Fibroblast of skin of scalp (primary cell): ENCODE data around the gene MBP.
A peak's percentile ranks its signal among the peaks of the same experiment; 100 is the strongest.

ENCODE experiments used
- DNase-seq: peaks from one replicate; pipeline ENCODE4 v3.0.0-alpha.2; 2013

MBP gene

DNA sequence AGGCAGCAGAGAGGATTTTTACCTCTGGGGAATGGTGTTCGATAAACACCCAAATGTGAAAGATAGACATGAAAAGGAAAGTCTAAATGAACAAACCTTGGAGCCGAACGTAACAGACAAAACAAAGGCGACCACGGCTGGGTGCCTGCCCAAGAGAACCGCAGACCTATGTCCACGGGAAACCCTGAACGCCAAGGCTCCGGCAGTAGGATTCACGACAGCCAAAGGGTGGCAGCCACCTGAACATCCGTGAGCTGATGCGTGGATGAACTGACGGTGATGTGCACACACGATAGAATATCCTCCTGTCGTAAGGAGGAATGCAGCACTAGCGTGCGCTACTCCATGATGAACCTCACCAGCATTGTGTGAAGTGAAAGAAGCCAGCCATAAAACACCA, 85.6 kb downstream of the MBP start:
- no peak for DNase-seq

GRCh38 chr18:77046409-77046808, 86.2 kb downstream of the MBP start:
- no peak for DNase-seq

- DNase-seq, result no peak
Observed at GRCh38 chr18:77045677-77046076, 86.9 kb downstream of the MBP start.

- no peak for DNase-seq
Observed at GRCh38 chr18:77044866-77045664, 87.5 kb downstream of the MBP start.

- DNase-seq, result peak; percentile 71
Observed at GRCh38 chr18:77043541-77044280, 88.9 kb downstream of the MBP start.

DNA sequence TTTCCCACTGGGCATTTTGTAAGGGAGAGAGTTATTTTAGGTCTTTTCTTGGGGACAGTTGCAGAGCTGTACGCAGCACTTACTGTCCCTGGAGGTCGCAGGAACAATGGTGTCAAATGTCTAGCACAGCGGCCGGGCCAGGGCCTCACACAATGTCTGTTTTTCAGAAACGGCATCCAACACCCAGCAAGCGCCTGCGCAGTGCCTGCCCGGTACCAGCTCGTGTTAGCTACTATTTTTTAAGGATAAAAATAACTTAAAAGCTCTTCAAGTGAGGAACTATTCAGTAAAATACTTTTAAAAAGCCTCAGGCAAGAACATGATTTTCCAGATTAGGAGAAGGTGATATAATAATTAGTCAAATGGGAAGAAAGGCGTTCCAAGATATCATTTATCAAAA, 90.0 kb downstream of the MBP start:
- no peak for DNase-seq

DNA sequence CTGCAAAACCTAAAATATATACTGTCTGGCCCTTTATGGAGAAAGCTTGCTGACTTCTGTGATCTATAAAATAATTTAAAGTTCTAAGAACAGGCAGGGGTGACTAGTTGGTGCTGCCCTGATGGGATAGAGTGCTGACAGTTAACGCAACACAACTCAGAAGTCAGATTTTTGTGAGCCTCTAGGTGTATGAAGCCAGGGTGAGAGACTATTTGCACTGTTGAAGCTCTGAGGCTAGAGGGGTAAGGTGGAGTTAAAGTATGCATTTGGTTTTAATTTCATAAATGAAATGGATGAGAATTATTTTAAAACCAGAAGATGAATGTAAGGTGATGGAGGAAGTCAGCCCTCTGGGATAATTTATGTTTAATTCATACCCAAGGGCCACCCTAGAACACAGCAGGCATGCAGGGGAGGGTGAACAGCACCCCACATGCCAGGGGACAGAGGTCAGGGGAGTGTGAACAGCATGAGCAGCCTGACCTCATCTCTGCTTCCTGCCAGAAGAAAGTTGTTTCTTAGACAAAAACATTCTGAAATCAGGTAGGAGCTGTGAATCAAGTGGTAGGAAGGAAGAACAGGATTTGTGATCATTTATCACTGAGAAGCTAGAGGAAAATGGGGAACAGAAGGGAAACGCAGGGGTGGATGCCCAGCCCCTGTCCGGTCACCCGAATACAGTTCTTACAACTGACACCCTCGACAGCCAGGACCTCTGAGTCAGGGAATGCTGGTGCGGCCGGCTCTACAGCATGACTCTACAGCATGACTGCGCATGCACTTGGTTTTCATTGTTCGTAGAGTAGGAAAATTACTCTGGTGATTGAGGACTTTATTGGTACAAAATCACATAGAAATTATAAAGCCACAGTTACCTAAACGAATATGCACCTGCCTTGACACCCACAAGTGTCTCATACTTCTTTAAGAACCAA, 93.1 kb downstream of the MBP start:
- DNase-seq, result no peak

DNA sequence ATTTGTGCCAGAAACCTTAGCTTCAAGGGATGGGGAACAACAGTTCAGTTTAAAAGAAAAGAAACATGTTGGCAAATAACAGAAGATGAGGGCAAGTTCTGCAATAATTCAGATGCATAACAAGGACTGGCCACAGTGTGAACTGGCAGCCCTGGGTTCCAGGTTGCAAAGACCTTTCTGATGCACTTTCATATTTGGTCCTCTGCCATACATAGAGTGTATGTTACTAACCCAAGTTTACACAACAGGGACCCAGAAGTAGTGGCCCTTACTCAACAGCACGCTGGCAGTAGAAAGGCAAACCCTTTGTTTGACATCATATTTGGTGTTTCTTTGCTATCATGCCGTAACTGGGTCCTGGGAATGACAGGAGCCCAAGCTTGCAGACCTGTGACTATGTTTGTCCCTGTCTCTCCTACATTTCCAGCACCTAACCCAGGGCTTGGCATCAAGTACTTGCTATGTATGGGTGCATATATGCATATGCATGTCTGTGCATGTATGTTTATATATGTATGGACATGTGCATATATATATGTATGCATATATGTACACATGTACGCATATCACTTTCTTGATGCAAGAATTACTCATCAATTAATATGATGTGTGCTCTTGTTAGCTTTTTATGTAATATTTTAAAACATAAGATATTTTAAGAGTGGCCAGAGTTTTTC, 94.3 kb downstream of the MBP start:
- no peak for DNase-seq

- no peak for DNase-seq
Observed at GRCh38 chr18:77037567-77037966, 95.0 kb downstream of the MBP start.

DNA sequence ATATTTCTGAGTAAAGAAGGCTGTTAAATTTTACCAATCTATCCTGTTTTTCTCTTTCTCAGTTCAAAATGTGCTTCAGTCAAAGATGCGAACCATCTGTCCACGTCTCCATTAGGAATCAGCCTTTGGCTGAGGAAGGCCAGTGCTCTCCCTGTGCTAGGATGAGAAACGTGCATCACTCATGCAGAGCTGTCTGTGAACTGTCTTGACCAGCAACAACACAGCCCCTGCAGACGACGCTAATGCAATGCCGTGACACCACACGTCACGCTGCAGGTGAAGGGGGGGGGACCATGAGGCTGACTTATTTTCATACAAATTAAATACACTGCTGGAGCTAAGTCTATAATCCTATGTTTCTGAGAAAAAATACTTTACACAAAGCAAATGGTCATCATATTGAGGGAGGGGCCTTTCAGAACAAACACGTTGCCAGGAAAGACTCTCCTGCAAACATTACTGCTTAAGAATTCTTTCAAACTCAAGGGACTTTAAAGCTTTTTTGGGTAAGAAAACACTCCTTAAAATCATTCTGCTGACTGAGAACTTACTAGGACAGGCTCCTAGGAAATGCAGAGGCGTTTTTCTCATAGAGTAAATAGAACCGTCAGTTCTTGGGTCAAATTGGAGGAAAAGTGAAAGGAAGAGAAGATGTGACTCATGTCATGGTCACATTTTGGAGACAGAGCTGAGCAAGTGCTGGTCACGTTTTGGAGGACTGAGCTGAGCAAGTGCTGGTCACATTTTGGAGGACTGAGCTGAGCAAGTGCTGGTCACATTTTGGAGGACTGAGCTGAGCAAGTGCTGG, 97.0 kb downstream of the MBP start:
- no peak for DNase-seq

GRCh38 chr18:77033575-77033974, 99.0 kb downstream of the MBP start:
- DNase-seq, result no peak

DNA sequence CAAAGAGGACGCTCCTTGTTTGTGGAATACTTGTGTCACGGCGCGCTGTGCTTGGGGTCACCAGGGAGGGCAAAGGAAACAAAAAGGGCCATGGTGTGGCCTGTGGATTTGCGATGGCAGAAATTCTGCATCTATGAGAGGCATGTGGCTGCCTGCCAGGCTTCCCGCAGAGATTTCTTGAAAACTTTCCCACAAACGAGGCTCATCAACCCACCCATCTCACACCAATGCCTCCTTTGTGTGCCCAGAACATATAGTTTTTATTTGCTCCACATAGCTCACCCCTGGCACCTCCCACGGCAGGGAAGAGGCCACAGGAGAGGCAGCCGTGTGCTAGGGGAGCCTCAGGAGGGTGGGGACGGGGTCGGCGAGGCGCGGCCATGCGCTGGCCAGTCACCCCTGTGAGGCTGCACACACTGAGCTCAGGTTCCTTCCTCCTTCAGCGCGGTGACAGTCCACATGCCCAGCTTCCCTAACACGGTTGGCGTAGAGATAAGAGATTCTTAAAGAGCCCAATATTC, 100.3 kb downstream of the MBP start:
- DNase-seq, result peak; percentile 22

DNA sequence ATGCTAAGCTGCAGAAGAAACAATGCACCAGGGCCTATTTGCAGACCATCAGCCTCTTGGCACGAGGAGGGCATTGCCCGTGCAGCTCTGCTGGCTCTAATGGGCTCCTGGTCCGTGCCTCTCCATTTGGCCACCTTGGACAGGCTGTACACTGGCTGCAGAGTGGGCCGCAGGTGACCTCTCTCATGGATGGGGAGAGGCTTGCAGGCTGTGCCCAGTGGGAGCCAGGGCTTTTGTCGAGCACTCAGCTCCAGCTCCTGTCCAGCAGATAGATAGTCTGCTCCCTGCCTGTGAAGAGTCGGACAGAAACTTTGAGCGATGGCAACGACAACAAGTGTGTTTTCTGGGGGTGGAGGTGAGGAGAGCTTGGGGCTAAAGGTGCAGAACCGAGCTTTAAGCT, 100.9 kb downstream of the MBP start:
- DNase-seq, result no peak

DNA sequence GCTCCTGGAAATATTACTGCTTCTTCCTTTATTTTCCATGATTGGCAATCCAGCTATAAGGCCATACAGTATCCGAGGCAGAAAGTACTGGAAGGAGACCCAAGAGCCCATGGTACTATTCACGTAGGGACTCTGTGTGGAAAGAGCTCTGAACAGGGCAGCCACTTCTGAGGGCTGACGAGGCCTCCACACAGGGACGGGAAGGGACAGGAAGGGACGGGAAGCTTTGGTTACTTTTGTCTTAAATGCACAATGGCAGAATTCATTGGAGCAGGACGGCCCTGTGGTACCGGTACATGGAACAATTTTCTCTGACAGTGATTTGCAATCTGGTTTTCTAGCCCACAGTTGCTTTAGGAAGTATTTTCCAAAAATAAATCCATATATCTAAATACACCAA, 102.4 kb downstream of the MBP start:
- DNase-seq, result no peak

DNA sequence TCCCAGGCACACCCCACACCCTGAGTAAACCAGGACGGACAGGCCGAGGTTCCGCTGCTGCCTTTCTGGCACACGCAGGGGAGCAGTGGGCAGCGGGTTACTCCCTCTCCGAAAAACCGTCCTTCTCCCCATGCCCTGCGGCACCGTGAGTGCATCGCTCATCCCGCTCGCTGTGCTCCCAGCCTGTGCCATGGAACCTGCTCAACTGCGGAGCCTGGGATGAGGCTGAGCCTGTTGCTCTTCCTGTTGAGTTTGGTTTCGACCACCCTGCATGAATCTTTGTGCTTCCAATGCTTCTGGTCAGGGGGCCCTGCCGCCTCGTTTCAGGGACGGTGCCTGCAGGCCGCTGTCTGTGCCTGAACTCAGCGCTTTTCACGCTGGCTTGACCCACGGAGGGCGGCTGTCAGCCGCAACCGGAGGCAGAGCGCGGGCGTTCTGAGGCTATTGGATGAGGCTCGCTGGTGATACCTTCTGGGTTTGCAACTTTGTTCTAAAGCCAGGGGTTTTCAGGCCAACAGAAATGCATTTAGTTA, 106.7 kb downstream of the MBP start:
- DNase-seq, result no peak

DNA sequence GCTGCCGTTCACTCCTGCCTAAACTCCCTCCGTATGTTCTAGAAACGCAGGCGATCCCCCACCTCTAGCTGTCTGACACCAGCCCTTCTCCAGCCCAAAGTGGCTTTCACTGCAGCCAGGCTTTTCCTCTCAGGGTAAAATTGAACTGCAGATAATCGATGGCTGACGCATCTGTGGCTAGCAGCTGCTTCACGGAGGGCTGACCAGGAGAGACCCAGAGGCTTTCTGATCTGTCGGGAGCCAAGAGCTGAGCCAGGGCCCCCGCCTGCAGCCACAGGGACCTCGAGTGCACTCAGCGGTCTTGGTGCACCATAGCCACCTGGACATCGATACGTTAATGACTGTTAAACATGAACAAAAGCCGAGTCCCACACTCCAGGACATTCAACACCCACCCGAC, 107.5 kb downstream of the MBP start:
- DNase-seq, result no peak

GRCh38 chr18:77024476-77024875, 108.1 kb downstream of the MBP start:
- DNase-seq, result no peak

GRCh38 chr18:77023102-77023782, 109.3 kb downstream of the MBP start:
- DNase-seq, result no peak

GRCh38 chr18:77022556-77022955, 110.0 kb downstream of the MBP start:
- no peak for DNase-seq

DNA sequence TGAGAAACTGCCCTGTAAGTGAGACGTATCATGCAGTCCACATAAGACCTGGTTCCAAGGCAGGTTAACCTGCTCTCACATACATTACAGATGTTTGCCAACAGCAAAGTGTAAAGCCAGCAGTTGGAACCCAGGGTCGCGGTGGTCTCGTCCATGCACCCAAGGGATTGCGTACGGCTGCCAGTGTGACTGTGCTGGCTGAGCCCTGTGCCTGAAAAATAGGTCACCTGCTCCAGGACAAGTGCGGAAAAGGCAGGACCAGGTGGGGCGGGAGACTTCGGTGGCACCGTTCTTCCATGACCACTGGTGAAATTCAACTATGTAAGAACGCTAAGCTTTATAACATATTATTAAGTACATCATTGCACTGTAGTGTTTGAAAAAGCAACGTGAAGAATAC, 110.5 kb downstream of the MBP start:
- no peak for DNase-seq
